Measurements from ENCODE around the gene DYNLT5.

DNA sequence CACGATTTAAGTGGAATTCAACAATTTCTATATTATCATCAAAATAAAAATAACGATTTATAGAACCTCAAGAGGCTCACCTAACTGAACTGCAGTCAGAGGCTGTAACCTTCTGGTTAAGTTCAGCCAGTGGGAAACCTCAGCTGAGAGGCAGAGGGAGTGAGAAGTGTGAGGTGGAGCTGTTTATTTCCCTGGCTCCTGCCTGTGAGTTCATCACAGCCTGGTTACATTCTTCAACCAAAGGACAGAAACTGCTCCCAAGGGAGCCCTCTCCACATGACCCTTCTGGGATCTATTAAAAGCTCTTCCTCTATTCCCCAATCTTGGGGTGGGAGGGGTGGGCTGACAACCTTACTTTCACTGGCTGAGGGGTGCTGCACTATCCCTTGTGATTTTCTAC is 22.2 kb downstream of the DYNLT5 start:
- TF ChIP-seq, protein P1, sequence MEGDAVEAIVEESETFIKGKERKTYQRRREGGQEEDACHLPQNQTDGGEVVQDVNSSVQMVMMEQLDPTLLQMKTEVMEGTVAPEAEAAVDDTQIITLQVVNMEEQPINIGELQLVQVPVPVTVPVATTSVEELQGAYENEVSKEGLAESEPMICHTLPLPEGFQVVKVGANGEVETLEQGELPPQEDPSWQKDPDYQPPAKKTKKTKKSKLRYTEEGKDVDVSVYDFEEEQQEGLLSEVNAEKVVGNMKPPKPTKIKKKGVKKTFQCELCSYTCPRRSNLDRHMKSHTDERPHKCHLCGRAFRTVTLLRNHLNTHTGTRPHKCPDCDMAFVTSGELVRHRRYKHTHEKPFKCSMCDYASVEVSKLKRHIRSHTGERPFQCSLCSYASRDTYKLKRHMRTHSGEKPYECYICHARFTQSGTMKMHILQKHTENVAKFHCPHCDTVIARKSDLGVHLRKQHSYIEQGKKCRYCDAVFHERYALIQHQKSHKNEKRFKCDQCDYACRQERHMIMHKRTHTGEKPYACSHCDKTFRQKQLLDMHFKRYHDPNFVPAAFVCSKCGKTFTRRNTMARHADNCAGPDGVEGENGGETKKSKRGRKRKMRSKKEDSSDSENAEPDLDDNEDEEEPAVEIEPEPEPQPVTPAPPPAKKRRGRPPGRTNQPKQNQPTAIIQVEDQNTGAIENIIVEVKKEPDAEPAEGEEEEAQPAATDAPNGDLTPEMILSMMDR (IDR thresholded peaks at IDR 0.05) = no peak
- TF ChIP-seq SIN3A (IDR thresholded peaks at IDR 0.05; ENCODE audit: borderline replicate concordance, insufficient read depth, low read depth, low read length) (no peak), TCF7L2 (IDR thresholded peaks at IDR 0.05; ENCODE audit: low read depth, low read length) (no peak), POLR2AphosphoS5 (IDR thresholded peaks at IDR 0.05; ENCODE audit: low read depth, low read length) (no peak)
- TF ChIP-seq, protein P2, sequence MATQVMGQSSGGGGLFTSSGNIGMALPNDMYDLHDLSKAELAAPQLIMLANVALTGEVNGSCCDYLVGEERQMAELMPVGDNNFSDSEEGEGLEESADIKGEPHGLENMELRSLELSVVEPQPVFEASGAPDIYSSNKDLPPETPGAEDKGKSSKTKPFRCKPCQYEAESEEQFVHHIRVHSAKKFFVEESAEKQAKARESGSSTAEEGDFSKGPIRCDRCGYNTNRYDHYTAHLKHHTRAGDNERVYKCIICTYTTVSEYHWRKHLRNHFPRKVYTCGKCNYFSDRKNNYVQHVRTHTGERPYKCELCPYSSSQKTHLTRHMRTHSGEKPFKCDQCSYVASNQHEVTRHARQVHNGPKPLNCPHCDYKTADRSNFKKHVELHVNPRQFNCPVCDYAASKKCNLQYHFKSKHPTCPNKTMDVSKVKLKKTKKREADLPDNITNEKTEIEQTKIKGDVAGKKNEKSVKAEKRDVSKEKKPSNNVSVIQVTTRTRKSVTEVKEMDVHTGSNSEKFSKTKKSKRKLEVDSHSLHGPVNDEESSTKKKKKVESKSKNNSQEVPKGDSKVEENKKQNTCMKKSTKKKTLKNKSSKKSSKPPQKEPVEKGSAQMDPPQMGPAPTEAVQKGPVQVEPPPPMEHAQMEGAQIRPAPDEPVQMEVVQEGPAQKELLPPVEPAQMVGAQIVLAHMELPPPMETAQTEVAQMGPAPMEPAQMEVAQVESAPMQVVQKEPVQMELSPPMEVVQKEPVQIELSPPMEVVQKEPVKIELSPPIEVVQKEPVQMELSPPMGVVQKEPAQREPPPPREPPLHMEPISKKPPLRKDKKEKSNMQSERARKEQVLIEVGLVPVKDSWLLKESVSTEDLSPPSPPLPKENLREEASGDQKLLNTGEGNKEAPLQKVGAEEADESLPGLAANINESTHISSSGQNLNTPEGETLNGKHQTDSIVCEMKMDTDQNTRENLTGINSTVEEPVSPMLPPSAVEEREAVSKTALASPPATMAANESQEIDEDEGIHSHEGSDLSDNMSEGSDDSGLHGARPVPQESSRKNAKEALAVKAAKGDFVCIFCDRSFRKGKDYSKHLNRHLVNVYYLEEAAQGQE (IDR thresholded peaks at IDR 0.05; ENCODE audit: insufficient read depth in 1 of 2, low read depth in 2 of 2, low read length in 1 of 2) = no peak

Measured in Panc1 (cell line).